Measurements from ENCODE around the gene PLAGL2.

PLAGL2 gene

GRCh38 chr20:32144898-32145662 lies 62.5 kb downstream of the PLAGL2 start:
- H2AFZ ChIP-seq (ENCODE audit: low read length), result no peak overlapping the region
- TF ChIP-seq CTCF (IDR thresholded peaks at IDR 0.05; ENCODE audit: low read length) (no peak), EZH2phosphoT487 (IDR thresholded peaks at IDR 0.05; ENCODE audit: low read length) (no peak), EZH2 (optimal IDR thresholded peaks at IDR 0.05; ENCODE audit: low read depth, low read length) (no peak)
- H3K9ac ChIP-seq (ENCODE audit: low read length), result no peak overlapping the region
- no peak overlapping the region for H3K4me3 ChIP-seq (ENCODE audit: low read length)
- H3K27me3 ChIP-seq (replicated peaks; ENCODE audit: insufficient read depth, low read length), result no peaks in the 10 kb centered on the region
- 0 out of 2 replicates have a peak, but pooled peaks cover 3% of the 10 kb centered on the region for H3K79me2 ChIP-seq (ENCODE audit: low read length)
- DNase-seq, result no peak
- H3K36me3 ChIP-seq (replicated peaks; ENCODE audit: insufficient read depth, low read length), result no peaks in the 10 kb centered on the region
- no peak overlapping the region for H3K27ac ChIP-seq (ENCODE audit: low read length)
- H3F3A ChIP-seq (ENCODE audit: insufficient read depth, low read length), result no peaks in the 10 kb centered on the region
- H3K4me1 ChIP-seq (ENCODE audit: low read length), result no peaks in the 10 kb centered on the region
- no peaks in the 10 kb centered on the region for H4K20me1 ChIP-seq (ENCODE audit: insufficient read depth, low read length)
- H3K9me2 ChIP-seq (replicated peaks; ENCODE audit: insufficient read depth, low read length), result no peaks in the 10 kb centered on the region
- H3K9me3 ChIP-seq (replicated peaks; ENCODE audit: insufficient read depth, low read length), result no peaks in the 10 kb centered on the region
- H3K4me2 ChIP-seq (ENCODE audit: low read depth, low read length), result no peak overlapping the region

DNA sequence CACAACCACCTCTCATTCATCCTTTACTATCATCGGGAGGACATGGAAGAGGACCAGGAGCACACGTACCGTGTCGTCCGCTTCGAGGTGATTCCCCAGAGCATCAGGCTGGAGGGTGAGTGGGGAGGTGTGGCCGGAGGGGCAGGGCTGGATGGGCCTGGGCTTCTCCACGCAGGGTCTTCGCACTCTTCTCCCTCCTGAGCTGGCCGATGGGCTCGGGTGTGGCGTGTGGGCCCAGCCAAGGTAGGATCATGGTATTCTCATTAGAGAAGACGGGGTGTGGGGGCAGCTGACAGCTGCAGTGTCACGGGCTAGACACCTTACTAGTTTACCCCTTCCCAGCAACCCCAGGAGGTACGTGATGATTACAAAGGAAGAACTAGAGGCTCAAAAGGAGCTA lies 64.6 kb downstream of the PLAGL2 start:
- no peaks in the 10 kb centered on the region for H3K9me3 ChIP-seq (replicated peaks; ENCODE audit: insufficient read depth, low read length)
- no peaks in the 10 kb centered on the region for H4K20me1 ChIP-seq (ENCODE audit: insufficient read depth, low read length)
- H3K36me3 ChIP-seq (replicated peaks; ENCODE audit: insufficient read depth, low read length), result no peaks in the 10 kb centered on the region; the same call in 1 of the 2 replicates
- H3F3A ChIP-seq (ENCODE audit: insufficient read depth, low read length), result no peaks in the 10 kb centered on the region
- H3K4me2 ChIP-seq (ENCODE audit: low read depth, low read length), result no peak overlapping the region
- H2AFZ ChIP-seq (ENCODE audit: low read length), result no peak overlapping the region
- H3K27ac ChIP-seq (ENCODE audit: low read length), result no peak overlapping the region
- 0 out of 2 replicates have a peak, but pooled peaks cover 3% of the 10 kb centered on the region for H3K79me2 ChIP-seq (ENCODE audit: low read length)
- DNase-seq, result no peak
- TF ChIP-seq CTCF (IDR thresholded peaks at IDR 0.05; ENCODE audit: low read length) (no peak), EZH2phosphoT487 (IDR thresholded peaks at IDR 0.05; ENCODE audit: low read length) (no peak), EZH2 (optimal IDR thresholded peaks at IDR 0.05; ENCODE audit: low read depth, low read length) (no peak)
- H3K4me3 ChIP-seq (ENCODE audit: low read length), result no peak overlapping the region
- H3K9ac ChIP-seq (ENCODE audit: low read length), result no peak overlapping the region
- no peaks in the 10 kb centered on the region for H3K9me2 ChIP-seq (replicated peaks; ENCODE audit: insufficient read depth, low read length)
- no peaks in the 10 kb centered on the region for H3K4me1 ChIP-seq (ENCODE audit: low read length)
- H3K27me3 ChIP-seq (replicated peaks; ENCODE audit: insufficient read depth, low read length), result no peaks in the 10 kb centered on the region
